Measurements from ENCODE around the gene ARIH1. TPM values are rescaled to one million over a fixed set of nuclear protein-coding genes. Genes with fewer than 3 reads are reported as not detected.
A peak's percentile ranks its signal among the peaks of the same experiment; 100 is the strongest.
"Not testable (repeated sequence)": the region's sequence is repeated elsewhere in the genome, so short reads cannot be mapped to it uniquely, and the experiment has no call there.

Gene ARIH1
- total RNA-seq, 2 experiments from 2014 or later: 127 to 137 TPM

GRCh38 chr15:72599855-72600464, 125.8 kb downstream of the ARIH1 start:
- Mint-ChIP-seq H3K4me3 (no peak overlapping the region), H3K9me3 (no peaks in the 10 kb centered on the region), H3K4me1 (no peaks in the 10 kb centered on the region), H3K27ac (no peak overlapping the region), H3K36me3 (ENCODE audit: low read depth) (no peaks in the 10 kb centered on the region), H3K27me3 (no peaks in the 10 kb centered on the region)
- CTCF ChIA-PET: interaction anchor here (0.5 to 1.2 kb wide), 8 partner anchors 11 to 225 kb away, joined by 3 to 5 read pairs (median 3); no protein-coding TSS in a partner anchor
- DNase-seq: peak; percentile 56
- POLR2A ChIA-PET: interaction anchor here (0.7 kb wide), 1 partner anchor 1717 kb away, joined by 3 read pairs; no protein-coding TSS in a partner anchor

DNA sequence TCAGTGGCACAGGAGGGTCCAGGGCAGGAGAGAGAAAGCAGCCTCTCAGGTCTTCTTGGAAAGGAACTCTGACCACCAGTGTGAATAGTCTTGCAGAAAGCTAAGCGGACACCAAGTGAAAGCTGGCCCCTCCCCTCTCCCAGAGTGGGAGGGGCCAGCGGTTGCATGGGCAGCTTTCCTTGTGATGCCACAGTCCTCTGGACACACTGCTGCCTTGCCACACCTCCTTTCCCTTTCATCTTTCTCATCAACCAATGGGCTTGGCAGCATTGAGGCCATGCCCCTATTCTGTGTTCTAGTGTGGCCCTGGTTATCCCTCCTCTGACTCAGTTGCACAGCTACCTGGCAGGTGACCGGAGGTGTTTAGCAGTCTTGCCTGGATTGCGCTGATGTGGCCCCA, 130.7 kb downstream of the ARIH1 start:
- ChIA-PET CTCF (no interaction called here), POLR2A (no interaction called here)
- Mint-ChIP-seq H3K4me1 (no peaks in the 10 kb centered on the region), H3K27me3 (no peaks in the 10 kb centered on the region), H3K36me3 (ENCODE audit: low read depth) (no peaks in the 10 kb centered on the region), H3K4me3 (no peak overlapping the region), H3K9me3 (no peaks in the 10 kb centered on the region), H3K27ac (no peak overlapping the region)
- no peak for DNase-seq

GRCh38 chr15:72608084-72608483, 134.0 kb downstream of the ARIH1 start:
- H3K27me3 Mint-ChIP-seq; POLR2A ChIA-PET; H3K36me3 Mint-ChIP-seq (ENCODE audit: low read depth); CTCF ChIA-PET; H3K27ac Mint-ChIP-seq; DNase-seq; H3K9me3 Mint-ChIP-seq; H3K4me3 Mint-ChIP-seq; H3K4me1 Mint-ChIP-seq: not testable (repeated sequence)

GRCh38 chr15:72609862-72610261, 135.7 kb downstream of the ARIH1 start:
- H3K9me3 Mint-ChIP-seq: no peaks in the 10 kb centered on the region
- H3K4me3 Mint-ChIP-seq: no peak overlapping the region
- CTCF ChIA-PET: interaction anchor here (0.5 to 0.6 kb wide), 2 partner anchors 19 to 289 kb away, joined by 3 to 5 read pairs; no protein-coding TSS in a partner anchor
- POLR2A ChIA-PET: no interaction called here
- no peak for DNase-seq
- no peaks in the 10 kb centered on the region for H3K27me3 Mint-ChIP-seq
- H3K36me3 Mint-ChIP-seq (ENCODE audit: low read depth): no peaks in the 10 kb centered on the region
- H3K4me1 Mint-ChIP-seq: no peaks in the 10 kb centered on the region
- no peak overlapping the region for H3K27ac Mint-ChIP-seq

- H3K4me3 Mint-ChIP-seq: not testable (repeated sequence)
These were observed 138.2 kb downstream of the ARIH1 start for GRCh38 chr15:72612324-72612723.

DNA sequence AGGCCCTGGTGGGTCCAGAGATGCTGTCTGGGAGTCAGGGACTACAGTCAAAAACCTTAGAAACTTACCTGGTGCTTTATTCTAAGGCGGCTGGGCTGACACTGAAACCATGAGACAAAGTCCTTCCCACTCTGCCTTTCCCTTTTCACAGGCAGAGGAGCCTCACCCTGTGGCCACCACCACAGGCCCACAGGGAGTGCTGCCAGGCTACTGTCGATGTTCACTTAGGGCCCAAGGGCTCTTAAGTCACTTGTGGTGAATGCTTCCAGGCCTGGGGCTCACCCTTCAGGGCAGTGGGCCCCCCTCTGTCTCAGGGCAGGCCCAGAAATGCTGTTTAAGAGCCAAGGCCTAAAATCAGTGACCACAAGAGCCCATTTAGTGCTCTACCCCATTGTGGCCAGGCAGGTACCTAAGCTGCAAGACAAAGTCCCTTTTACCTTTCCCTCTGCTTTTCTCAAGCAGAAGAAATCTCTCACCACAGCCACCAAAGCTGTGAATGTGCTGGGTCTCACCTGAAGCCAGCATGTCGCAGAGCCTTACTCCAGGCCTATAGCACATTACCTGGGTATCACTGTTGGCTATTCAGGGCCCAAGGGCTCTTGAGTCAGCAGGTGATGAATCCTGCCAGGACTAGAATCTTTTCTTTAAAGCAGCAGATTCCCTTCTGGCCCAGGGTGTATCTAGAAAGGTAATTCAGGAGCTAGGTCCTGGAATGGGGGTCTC, 140.8 kb downstream of the ARIH1 start:
- Mint-ChIP-seq H3K4me3 (no peak overlapping the region), H3K9me3 (no peaks in the 10 kb centered on the region), H3K36me3 (ENCODE audit: low read depth) (no peaks in the 10 kb centered on the region), H3K27me3 (no peaks in the 10 kb centered on the region), H3K27ac (no peak overlapping the region), H3K4me1 (peaks cover 10% of the 10 kb centered on the region)
- DNase-seq: no peak
- POLR2A ChIA-PET: no interaction called here
- CTCF ChIA-PET: no interaction called here

More at GRCh38 chr15:72612324-72612723, 138.2 kb downstream of the ARIH1 start:
- CTCF ChIA-PET; H3K27me3 Mint-ChIP-seq; H3K27ac Mint-ChIP-seq; H3K36me3 Mint-ChIP-seq (ENCODE audit: low read depth); POLR2A ChIA-PET; DNase-seq; H3K9me3 Mint-ChIP-seq: not testable (repeated sequence)
- H3K4me1 Mint-ChIP-seq: peaks cover 10% of the 10 kb centered on the region

DNA sequence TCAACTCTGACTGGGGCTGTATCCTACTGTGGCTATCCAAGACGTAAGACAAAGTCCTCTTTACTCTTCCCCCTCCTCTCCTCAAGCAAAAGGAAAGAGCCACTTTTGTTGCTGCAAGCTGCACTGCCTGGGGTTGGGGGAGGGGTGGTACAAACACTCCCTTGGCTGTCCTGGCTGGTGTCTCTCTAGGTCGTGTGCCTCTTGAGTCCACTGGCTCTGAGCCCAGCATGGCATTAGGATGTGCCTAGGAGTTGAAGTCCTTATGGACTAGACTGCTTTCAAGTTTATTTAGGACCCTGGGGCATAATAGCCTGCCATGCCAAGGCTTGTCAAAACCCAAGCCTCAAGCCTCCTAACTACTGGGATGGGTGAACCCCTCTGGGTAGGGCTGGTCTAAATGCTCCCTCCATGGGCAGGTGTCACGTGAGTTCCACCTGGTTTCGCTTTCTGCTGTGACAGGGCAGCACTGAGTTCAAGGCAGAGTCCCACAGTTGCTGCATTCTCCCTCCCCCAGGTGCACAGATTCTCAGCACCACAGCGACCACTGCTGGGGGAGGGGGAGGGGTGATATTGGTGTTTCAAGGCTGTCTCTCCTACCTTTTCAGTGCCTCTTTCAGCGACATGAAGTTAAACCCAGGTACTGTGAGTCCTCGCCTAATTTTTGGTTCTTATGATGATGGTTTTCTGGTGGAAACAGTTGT, 141.6 kb downstream of the ARIH1 start:
- POLR2A ChIA-PET; H3K27me3 Mint-ChIP-seq; H3K4me3 Mint-ChIP-seq; H3K9me3 Mint-ChIP-seq; H3K27ac Mint-ChIP-seq; CTCF ChIA-PET; H3K36me3 Mint-ChIP-seq (ENCODE audit: low read depth): not testable (repeated sequence)
- DNase-seq: peak; percentile 45
- H3K4me1 Mint-ChIP-seq: peaks cover 10% of the 10 kb centered on the region

DNA sequence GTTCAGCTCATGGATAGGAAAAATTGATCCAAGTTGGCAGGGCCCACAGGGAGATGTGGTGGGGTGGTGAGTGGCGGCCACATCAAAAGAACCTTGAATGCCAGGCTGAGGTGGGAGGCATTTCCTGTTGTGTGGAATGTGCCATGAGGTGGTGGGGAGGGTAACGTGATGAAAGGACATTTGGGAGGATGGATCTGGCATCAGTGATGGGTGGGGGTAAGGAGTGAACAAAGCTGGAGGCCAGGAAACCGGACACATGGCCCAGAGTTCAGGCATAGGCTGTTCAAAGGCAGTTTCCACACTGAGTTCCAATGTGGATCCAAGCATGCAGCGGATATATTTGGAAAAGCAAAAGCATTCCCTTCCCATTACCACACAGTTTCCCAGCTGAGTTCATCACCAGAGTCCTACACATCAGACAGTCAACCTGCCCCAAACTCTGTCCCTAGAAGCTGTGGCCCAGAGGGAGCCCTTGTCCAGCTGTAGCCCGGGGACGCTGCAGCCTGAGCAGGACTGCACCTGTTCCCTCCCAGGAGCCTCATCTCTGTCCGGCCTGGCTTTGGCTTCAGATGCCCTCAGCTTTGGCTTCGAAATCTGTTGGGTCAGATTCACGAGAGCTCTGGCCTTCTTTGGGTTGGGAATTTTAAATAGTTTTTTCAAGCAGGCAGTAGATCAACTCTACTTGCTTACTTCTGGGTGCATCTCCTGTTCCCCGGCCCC, 142.5 kb downstream of the ARIH1 start:
- Mint-ChIP-seq H3K27ac (peak overlapping the region; percentile 48), H3K27me3 (no peaks in the 10 kb centered on the region), H3K4me3 (no peak overlapping the region), H3K9me3 (no peaks in the 10 kb centered on the region), H3K36me3 (ENCODE audit: low read depth) (no peaks in the 10 kb centered on the region), H3K4me1 (peaks cover 10% of the 10 kb centered on the region)
- CTCF ChIA-PET: no interaction called here
- POLR2A ChIA-PET: no interaction called here
- no peak for DNase-seq

DNA sequence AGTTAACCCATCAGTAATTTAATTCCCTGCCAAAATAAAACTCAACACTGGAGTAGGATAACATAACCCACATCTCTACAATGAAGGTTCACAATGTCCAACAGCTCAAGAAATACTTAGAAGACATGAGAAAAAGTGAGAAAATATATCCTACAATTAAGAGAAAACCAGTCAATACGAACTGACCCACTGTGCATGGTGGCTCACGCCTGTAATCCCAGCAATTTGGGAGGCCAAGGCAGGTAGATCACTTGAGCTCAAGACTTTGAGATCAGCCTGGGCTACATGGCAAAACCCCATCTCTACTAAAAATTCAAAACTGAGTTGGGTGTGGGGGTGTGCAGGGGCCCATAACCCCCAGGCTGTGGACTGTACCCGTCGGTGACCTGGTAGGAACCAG, 149.7 kb downstream of the ARIH1 start:
- DNase-seq; H3K9me3 Mint-ChIP-seq; H3K4me3 Mint-ChIP-seq; H3K27ac Mint-ChIP-seq; H3K4me1 Mint-ChIP-seq; CTCF ChIA-PET; H3K27me3 Mint-ChIP-seq; H3K36me3 Mint-ChIP-seq (ENCODE audit: low read depth): not testable (repeated sequence)
- POLR2A ChIA-PET: interaction anchor here (0.6 kb wide), 1 partner anchor 686 kb away, joined by 4 read pairs; no protein-coding TSS in a partner anchor

GRCh38 chr15:72626153-72626552, 152.0 kb downstream of the ARIH1 start:
- H3K4me3 Mint-ChIP-seq; H3K27ac Mint-ChIP-seq; CTCF ChIA-PET; H3K27me3 Mint-ChIP-seq; DNase-seq; H3K4me1 Mint-ChIP-seq; POLR2A ChIA-PET; H3K36me3 Mint-ChIP-seq (ENCODE audit: low read depth); H3K9me3 Mint-ChIP-seq: not testable (repeated sequence)

GRCh38 chr15:72628249-72629067, 154.3 kb downstream of the ARIH1 start:
- H3K27ac Mint-ChIP-seq; H3K9me3 Mint-ChIP-seq; H3K4me1 Mint-ChIP-seq; DNase-seq; CTCF ChIA-PET; H3K36me3 Mint-ChIP-seq (ENCODE audit: low read depth); H3K4me3 Mint-ChIP-seq; POLR2A ChIA-PET; H3K27me3 Mint-ChIP-seq: not testable (repeated sequence)

DNA sequence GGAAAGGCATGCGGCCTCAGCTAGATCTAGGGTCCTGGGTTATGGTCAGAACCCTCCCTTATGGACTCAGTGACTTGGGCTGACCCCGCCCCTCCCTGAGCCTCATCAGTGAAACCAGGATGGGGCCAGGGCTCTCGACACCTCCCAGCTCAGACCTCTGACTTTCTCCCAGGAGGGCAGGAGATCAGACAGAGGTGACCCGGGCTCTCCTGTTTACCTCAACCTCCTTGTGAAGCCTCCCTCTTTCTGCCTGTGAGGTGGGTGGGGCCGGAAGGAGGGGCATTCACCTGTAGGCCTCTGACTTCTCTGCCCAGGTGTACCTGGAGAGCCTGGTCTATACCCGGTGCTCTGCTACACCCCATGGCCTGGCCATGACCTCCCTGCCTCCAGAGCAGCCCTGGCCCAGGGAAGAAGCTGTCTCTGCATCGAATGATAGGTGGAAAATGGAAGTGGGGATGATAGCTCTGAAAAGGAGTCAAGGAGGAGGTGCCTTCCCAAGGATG, 155.0 kb downstream of the ARIH1 start:
- DNase-seq; POLR2A ChIA-PET; CTCF ChIA-PET; H3K4me3 Mint-ChIP-seq; H3K4me1 Mint-ChIP-seq; H3K27ac Mint-ChIP-seq; H3K27me3 Mint-ChIP-seq; H3K9me3 Mint-ChIP-seq; H3K36me3 Mint-ChIP-seq (ENCODE audit: low read depth): not testable (repeated sequence)

Data from activated CD4-positive, alpha-beta T cell treated with anti-CD3 and anti-CD28 coated beads, Interleukin-2, amount 10 ng/mL, durations not matched to agents 7 days and 5 days (primary cell).